ENCODE data around the gene NAXE. TPM values are rescaled to one million over a fixed set of nuclear protein-coding genes. Genes with fewer than 3 reads are reported as not detected.

Gene NAXE
- total RNA-seq, 1 experiment from 2014 or later: 96.6 TPM

- no peak for DNase-seq
- no peaks in the 10 kb centered on the region for H3K79me1 ChIP-seq (ENCODE audit: insufficient read depth, low read depth, low read length, poor library complexity, severe bottlenecking)
- H3T11ph ChIP-seq (ENCODE audit: low read length): no peak overlapping the region
- H3K27ac ChIP-seq (ENCODE audit: insufficient read length, low read depth, low read length): no peak overlapping the region
- H3K56ac ChIP-seq (ENCODE audit: insufficient read length, low read depth, low read length): no peak overlapping the region
- no peak overlapping the region for H2AFZ ChIP-seq (ENCODE audit: low read length)
- WGBS (ENCODE audit: extremely low coverage, insufficient read length, low lambda C conversion rate): no CpG with 5 or more reads among the region's 4 CpGs
- no peak overlapping the region for H2BK20ac ChIP-seq (ENCODE audit: low read depth, low read length, poor library complexity, severe bottlenecking)
- no peak overlapping the region for H4K91ac ChIP-seq (ENCODE audit: insufficient read length, low read depth, low read length)
- no peaks in the 10 kb centered on the region for H4K20me1 ChIP-seq (ENCODE audit: control insufficient read depth, insufficient read depth, insufficient read length)
- peaks cover 2% of the 10 kb centered on the region; the same call in 1 of the 2 replicates for H3K27me3 Mint-ChIP-seq (ENCODE audit: low read depth)
- H3K9me3 Mint-ChIP-seq: no peaks in the 10 kb centered on the region; a peak in 2 of 5 replicates
- no peak overlapping the region for H2BK5ac ChIP-seq (ENCODE audit: insufficient read length, low read length)
- H3K9me3 ChIP-seq (ENCODE audit: control insufficient read depth, low read depth, low read length): no peaks in the 10 kb centered on the region
- H3K79me2 ChIP-seq (ENCODE audit: insufficient read depth, low read length): no peaks in the 10 kb centered on the region; the same call in 1 of the 2 replicates
- H3K27me3 ChIP-seq (ENCODE audit: insufficient read depth, low read length): no peaks in the 10 kb centered on the region
- no peaks in the 10 kb centered on the region; the same call in 1 of the 2 replicates for H3K4me1 ChIP-seq (ENCODE audit: insufficient read depth, low read length)
- TF ChIP-seq CTCF (conservative IDR thresholded peaks at IDR 0.05): no peak
- H3K36me3 Mint-ChIP-seq (ENCODE audit: insufficient read depth in 1 of 3, low read depth in 3 of 3): peaks cover 29 to 59% (median 50%) of the 10 kb centered on the region in 3 experiments; a peak in 6 of 7 replicates
- H3K4me2 ChIP-seq (ENCODE audit: insufficient read depth, insufficient read length, low read length): no peak overlapping the region
- H3K14ac ChIP-seq (ENCODE audit: insufficient read depth, low read length): no peak overlapping the region
- H2BK12ac ChIP-seq (ENCODE audit: insufficient read length, low read depth, low read length): no peak overlapping the region
- H4K8ac ChIP-seq (replicated peaks; ENCODE audit: insufficient read length, low read depth, low read length): no peak overlapping the region
- no peak overlapping the region for H4K5ac ChIP-seq (ENCODE audit: insufficient read length, low read depth, low read length)
- H3K23ac ChIP-seq (ENCODE audit: insufficient read length, low read depth, low read length): no peak overlapping the region
- no peak overlapping the region for H3K4me3 Mint-ChIP-seq
- H3K9ac ChIP-seq (ENCODE audit: extremely low read depth, insufficient read length, low read length): no peak overlapping the region
- H3K18ac ChIP-seq (ENCODE audit: insufficient read length, low read depth, low read length): no peak overlapping the region
- no peak overlapping the region; a peak in 1 of 7 replicates for H3K27ac Mint-ChIP-seq
- peaks cover 4% of the 10 kb centered on the region for H3K23me2 ChIP-seq (ENCODE audit: insufficient read length, low read depth, low read length, poor library complexity, severe bottlenecking)
- H2AK5ac ChIP-seq (ENCODE audit: insufficient read length, low read length): no peak overlapping the region
- H2BK120ac ChIP-seq (ENCODE audit: low read depth, low read length, poor library complexity, severe bottlenecking): no peak overlapping the region
- peaks cover 15 to 23% of the 10 kb centered on the region in 2 experiments for H3K4me1 Mint-ChIP-seq
- H3K4ac ChIP-seq (ENCODE audit: low read depth, low read length): no peak overlapping the region
- no peak overlapping the region for H2BK15ac ChIP-seq (ENCODE audit: low read depth, low read length)
These were observed 7.3 kb downstream of the NAXE start for GRCh38 chr1:156598731-156599432.

All from H9 (cell line).